DMS153 (cell line): ENCODE measurements around the gene PLCG2.
"Not testable (repeated sequence)": the region's sequence is repeated elsewhere in the genome, so short reads cannot be mapped to it uniquely, and the experiment has no call there.

Source experiments
- DNase-seq: peaks from one replicate; lab custom pipeline; 2025; lab: John Stamatoyannopoulos, UW

The PLCG2 gene

GRCh38 chr16:81939164-81940056 is 160.3 kb downstream of the PLCG2 start:
- DNase-seq, result peak; percentile 19

DNA sequence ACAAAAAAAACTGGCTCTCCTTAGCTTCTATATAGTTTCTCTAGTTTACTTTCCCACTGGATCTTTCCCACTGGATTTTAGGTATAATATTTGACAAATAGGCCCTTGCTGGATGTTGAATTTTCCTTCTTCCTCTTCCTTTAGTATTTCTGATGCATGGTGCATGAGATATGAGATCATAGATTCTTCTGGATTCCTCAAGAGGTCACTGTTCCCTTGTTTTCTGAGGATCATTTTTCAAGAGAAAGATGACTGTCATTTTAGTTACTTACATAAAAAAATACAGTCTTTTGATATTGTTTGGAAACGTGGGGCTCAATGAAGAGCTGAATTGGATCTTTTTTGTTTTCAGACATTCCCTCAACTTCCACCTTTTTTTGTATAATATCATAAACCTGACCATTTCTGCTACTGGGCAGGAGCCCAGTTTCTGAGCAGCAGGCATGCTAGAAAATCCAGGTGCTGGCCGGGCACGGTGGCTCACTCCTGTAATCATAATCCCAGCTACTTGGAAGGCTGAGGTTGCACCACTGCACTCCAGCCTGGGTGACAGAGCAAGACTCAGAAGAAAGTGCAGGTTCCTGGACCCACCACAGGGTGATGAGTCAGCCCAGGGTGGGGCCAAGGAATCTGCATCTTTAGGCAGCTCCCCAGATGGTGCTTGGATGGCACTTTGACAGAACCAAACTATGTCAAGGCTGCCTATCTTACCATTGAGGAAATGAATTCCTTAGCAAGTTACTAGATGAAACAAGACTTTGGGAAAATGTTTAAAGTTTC is 161.9 kb downstream of the PLCG2 start:
- peak; percentile 15 for DNase-seq

- no peak for DNase-seq
Measured at GRCh38 chr16:81942007-81942601, 163.0 kb downstream of the PLCG2 start.

DNA sequence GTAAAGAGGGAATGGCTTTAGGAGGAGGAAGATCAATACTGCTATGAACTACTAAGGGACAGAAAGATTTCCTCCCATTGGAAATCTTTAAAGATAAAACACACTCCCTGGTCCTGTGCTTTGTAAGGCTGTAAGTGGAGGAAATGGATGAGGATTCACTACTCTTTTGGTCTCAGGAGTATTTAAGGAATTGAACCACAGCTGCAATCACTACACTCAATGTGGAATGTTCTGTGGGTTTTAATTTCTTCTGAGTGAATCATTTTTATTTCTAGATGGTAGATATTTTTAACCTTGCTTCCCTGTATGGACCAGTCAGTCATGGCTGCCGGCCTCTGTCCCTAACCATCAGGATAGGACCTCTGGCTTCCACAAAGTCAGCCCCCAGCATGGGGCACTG is 166.6 kb downstream of the PLCG2 start:
- no peak for DNase-seq

GRCh38 chr16:81946206-81946605 is 167.1 kb downstream of the PLCG2 start:
- DNase-seq, result no peak

- DNase-seq, result no peak
Measured at GRCh38 chr16:81951564-81951963, 172.5 kb downstream of the PLCG2 start.

- no peak for DNase-seq
Measured at GRCh38 chr16:81956213-81956948, 177.3 kb downstream of the PLCG2 start.

- no peak for DNase-seq
Measured at GRCh38 chr16:81964808-81965207, 185.7 kb downstream of the PLCG2 start.

DNA sequence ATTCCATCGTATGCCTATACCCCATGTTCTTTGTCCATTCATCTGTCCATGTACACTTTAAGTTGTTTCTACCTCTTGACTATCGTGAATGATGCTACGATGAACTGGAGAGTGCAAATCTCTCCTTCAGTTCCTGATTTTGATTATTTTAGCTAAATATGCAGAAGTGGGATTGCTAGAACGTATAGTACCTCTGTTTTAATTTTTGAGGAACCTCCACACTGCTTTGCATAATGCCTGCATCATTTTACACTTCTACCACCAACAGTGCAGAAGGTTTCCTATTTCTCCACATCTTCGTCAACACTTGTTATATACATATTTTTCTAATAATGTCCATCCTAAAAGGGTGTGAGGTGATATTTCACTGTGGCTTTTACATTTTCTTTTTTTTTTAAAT is 188.3 kb downstream of the PLCG2 start:
- DNase-seq, result no peak

DNA sequence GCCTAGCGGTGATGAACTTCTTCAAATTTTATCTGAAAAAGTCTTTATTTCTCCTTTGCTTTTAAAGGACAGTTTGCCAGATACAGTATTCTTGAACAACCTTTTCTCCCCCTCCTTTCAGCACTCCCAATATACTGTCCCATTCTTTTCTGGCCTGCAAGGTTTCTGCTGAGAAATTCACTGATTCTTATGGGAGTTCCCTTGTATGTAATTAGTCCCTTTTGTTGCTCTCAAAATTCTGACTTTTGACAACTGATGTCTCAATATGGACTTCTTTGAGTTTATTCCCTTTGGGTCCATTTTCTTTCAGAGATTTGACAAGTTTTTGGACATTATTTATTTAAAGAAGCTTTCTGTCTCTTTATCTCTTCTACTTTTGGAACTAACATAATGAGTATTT is 192.8 kb downstream of the PLCG2 start:
- DNase-seq, result no peak

GRCh38 chr16:81973737-81974136 is 194.6 kb downstream of the PLCG2 start:
- DNase-seq, result peak; percentile 4

DNA sequence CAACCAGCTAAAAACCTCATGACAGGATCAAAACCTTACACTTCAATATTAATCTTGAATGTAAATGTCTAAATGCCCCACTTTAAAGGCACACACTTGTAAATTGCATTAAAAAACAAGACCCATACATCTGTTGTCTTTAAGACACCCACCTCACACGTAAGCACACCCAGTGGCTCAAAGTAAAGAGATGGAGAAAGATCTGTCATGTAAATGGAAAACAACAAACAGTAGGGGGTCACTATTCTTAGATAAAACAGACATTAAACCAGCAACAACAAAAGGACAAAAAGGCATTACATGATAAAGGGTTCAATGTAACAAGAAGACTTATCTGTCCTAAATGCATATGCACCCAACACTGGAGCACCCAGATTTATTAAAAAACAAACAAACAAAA is 196.5 kb downstream of the PLCG2 start:
- no peak for DNase-seq

DNA sequence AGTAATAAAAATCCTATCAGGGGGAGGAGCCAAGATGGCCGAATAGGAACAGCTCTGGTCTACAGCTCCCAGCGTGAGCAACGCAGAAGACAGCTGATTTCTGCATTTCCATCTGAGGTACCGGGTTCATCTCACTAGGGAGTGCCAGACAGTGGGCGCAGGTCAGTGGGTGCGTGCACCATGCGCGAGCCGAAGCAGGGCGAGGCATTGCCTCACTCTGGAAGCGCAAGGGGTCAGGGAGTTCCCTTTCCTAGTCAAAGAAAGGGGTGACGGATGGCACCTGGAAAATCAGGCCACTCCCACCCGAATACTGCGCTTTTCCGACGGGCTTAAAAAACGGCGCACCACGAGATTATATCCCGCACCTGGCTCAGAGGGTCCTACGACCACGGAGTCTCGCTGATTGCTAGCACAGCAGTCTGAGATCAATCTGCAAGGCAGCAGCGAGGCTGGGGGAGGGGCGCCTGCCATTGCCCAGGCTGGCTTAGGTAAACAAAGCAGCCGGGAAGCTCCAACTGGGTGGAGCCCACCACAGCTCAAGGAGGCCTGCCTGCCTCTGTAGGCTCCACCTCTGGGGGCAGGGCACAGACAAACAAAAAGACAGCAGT is 198.3 kb downstream of the PLCG2 start:
- DNase-seq, result not testable (repeated sequence)

- DNase-seq, result no peak
Measured at GRCh38 chr16:81987121-81987520, 208.0 kb downstream of the PLCG2 start.

DNA sequence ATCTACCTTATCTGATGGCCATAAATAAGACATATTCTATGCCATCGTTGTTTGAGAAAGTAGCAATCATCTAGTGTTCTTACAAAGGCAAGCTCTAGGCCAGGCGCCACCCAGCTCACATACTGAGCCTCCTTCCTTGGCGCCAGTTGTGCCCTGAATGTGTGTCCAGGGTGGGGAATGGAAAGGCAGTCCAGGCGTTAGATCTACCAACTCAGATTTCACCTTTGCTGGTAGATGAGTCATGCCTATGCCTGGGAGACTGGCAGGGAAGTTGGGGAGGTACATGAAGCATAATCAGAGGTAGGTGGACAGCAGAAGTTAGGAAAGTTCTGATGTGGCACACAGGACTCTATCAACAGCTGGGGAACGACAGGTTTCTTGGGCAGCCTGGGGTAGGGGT is 208.6 kb downstream of the PLCG2 start:
- DNase-seq, result no peak

GRCh38 chr16:81992859-81993258 is 213.8 kb downstream of the PLCG2 start:
- DNase-seq, result no peak

- no peak for DNase-seq
Measured at GRCh38 chr16:81994485-81994884, 215.4 kb downstream of the PLCG2 start.

DNA sequence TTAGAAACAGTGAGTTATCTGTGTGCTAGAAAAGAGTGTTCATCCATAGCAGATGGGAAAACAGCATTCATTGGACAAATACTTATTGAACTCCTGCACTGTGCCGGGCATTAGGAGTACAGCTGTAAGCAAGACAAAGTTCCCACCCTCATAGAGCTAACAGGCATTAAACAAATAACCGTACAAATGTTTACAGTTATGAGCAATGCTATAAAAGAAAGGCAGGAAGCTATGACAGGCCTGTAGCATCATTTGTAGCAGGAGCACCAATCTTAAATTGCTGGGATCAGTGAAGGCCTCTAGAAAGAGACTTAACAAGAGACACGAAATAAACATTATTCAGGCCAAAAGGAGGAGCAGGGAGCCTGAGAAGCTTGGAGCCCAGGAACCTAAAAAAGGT is 216.6 kb downstream of the PLCG2 start:
- no peak for DNase-seq

GRCh38 chr16:81996664-81997509 is 217.8 kb downstream of the PLCG2 start:
- DNase-seq, result no peak

DNA sequence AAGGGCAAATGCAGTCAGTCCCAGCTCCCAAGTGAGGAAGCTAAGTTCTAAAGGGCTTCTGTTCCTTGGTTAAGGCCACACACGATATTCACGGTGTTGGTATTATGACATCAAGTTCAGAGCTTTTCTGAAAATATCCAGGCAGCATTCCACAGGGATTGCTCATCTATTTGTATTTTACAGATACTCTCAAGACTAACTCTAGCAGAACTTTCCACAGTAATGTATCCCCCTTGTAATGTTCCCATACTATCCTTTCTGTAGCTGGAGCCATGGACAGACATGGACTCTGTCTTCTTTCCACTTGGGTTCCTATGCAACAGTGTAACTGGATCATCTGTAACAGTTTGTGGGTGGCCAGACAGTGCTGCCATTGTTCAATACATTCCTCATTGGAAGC is 218.6 kb downstream of the PLCG2 start:
- DNase-seq, result no peak

- DNase-seq, result no peak
Measured at GRCh38 chr16:82002831-82003230, 223.7 kb downstream of the PLCG2 start.
